ENCODE measurements around the gene PTGFRN.

Gene PTGFRN

GRCh38 chr1:116999596-116999995, 89.9 kb downstream of the PTGFRN start:
- no peak for DNase-seq (ENCODE audit: low read depth in 2 of 2)

GRCh38 chr1:117000142-117000541, 90.4 kb downstream of the PTGFRN start:
- DNase-seq (ENCODE audit: low read depth in 2 of 2), result no peak

GRCh38 chr1:117001254-117001927, 91.7 kb downstream of the PTGFRN start, which contains the start of gene CD101:
TSS of gene CD101 (plus strand) at chr1:117001760. CDS start at chr1:117001818, 58 bp downstream.
- no peak for DNase-seq (ENCODE audit: low read depth in 2 of 2)

- DNase-seq (ENCODE audit: low read depth in 2 of 2), result no peak
Measured at GRCh38 chr1:117003223-117003875, 93.6 kb downstream of the PTGFRN start.

GRCh38 chr1:117007719-117008013, 98.0 kb downstream of the PTGFRN start:
- no peak for DNase-seq (ENCODE audit: low read depth in 2 of 2)

GRCh38 chr1:117008656-117009055, 98.9 kb downstream of the PTGFRN start:
- no peak for DNase-seq (ENCODE audit: low read depth in 2 of 2)

- no peak for DNase-seq (ENCODE audit: low read depth in 2 of 2)
Measured at GRCh38 chr1:117009132-117009531, 99.4 kb downstream of the PTGFRN start.

- DNase-seq (ENCODE audit: low read depth in 2 of 2), result no peak
Measured at GRCh38 chr1:117010310-117010969, 100.7 kb downstream of the PTGFRN start.

- DNase-seq (ENCODE audit: low read depth in 2 of 2), result no peak
Measured at GRCh38 chr1:117011334-117011733, 101.6 kb downstream of the PTGFRN start.

- no peak for DNase-seq (ENCODE audit: low read depth in 2 of 2)
Measured at GRCh38 chr1:117013309-117013858, 103.7 kb downstream of the PTGFRN start.

GRCh38 chr1:117014209-117014608, 104.5 kb downstream of the PTGFRN start:
- no peak for DNase-seq (ENCODE audit: low read depth in 2 of 2)

- DNase-seq (ENCODE audit: low read depth in 2 of 2), result no peak
Measured at GRCh38 chr1:117015724-117016123, 106.0 kb downstream of the PTGFRN start.

- DNase-seq (ENCODE audit: low read depth in 2 of 2), result no peak
Measured at GRCh38 chr1:117017062-117017461, 107.3 kb downstream of the PTGFRN start.

- DNase-seq (ENCODE audit: low read depth in 2 of 2), result no peak
Measured at GRCh38 chr1:117017648-117018047, 107.9 kb downstream of the PTGFRN start.

- DNase-seq (ENCODE audit: low read depth in 2 of 2), result no peak
Measured at GRCh38 chr1:117020526-117021156, 110.9 kb downstream of the PTGFRN start.

- DNase-seq (ENCODE audit: low read depth in 2 of 2), result no peak
Measured at GRCh38 chr1:117022114-117022513, 112.4 kb downstream of the PTGFRN start.

GRCh38 chr1:117025568-117025967, 115.9 kb downstream of the PTGFRN start:
- no peak for DNase-seq (ENCODE audit: low read depth in 2 of 2)

GRCh38 chr1:117026361-117026760, 116.6 kb downstream of the PTGFRN start:
- DNase-seq (ENCODE audit: low read depth in 2 of 2), result no peak

GRCh38 chr1:117029685-117030084, 120.0 kb downstream of the PTGFRN start:
- no peak for DNase-seq (ENCODE audit: low read depth in 2 of 2)

GRCh38 chr1:117030271-117030877, 120.7 kb downstream of the PTGFRN start:
- DNase-seq (ENCODE audit: low read depth in 2 of 2), result no peak

GRCh38 chr1:117032266-117032665, 122.5 kb downstream of the PTGFRN start:
- no peak for DNase-seq (ENCODE audit: low read depth in 2 of 2)

All from fibroblast of skin of left quadriceps (primary cell).